PC-3 (cell line): ENCODE data around the gene CHRNB1. TPM values are rescaled to one million over a fixed set of nuclear protein-coding genes. Genes with fewer than 3 reads are reported as not detected.

Source experiments
- ATAC-seq: fragments of 200-7000 bp; cut with Tn5 transposase; 2 replicates; pipeline ENCODE4 v1.9.1; 2020; ENCODE audit warnings: mild to moderate bottlenecking, moderate library complexity
- BruUV-seq: library from RNA; stranded (reverse); fragments of 400-500 nt; replicated peaks from 2 replicates; lab custom pipeline; 2021; lab: Mats Ljungman, UMichigan
- CTCF ChIA-PET: fragments of 300-600 bp; sonication (Branson Sonifier 250); formaldehyde crosslinking; loops from one replicate; lab custom pipeline; 2022; ENCODE audit warnings: antibody characterized with exemption; lab: Charles Lee
- POLR2A ChIA-PET: fragments of 300-600 bp; sonication (Branson Sonifier 250); formaldehyde crosslinking; loops from one replicate; lab custom pipeline; 2022; ENCODE audit warnings: antibody characterized with exemption; ENCODE audit not compliant: unreplicated experiment; lab: Charles Lee
- DNase-seq: peaks from one replicate; pipeline ENCODE4 v3.0.0-alpha.2; 2015
- H2AFZ ChIP-seq: fragments of 300-600 bp; sonication (generic); 2 replicates; pipeline ENCODE4 v1.6.0; 2016; ENCODE audit warnings: antibody characterized with exemption, low read length
- H3F3A ChIP-seq: fragments of 300-600 bp; sonication (generic); one replicate; pipeline ENCODE4 v1.6.0; 2017; ENCODE audit warnings: antibody characterized with exemption, low read length, control low read depth, mild to moderate bottlenecking; ENCODE audit not compliant: unreplicated experiment
- H3K27ac ChIP-seq: fragments of 300-600 bp; sonication (generic); 2 replicates; pipeline ENCODE4 v1.5.1; 2016; ENCODE audit warnings: mild to moderate bottlenecking, low read length
- H3K27me3 ChIP-seq: fragments of 300-600 bp; sonication (generic); 2 replicates; pipeline ENCODE4 v1.6.1; 2016; ENCODE audit warnings: low read length, mixed read lengths
- H3K36me3 ChIP-seq: fragments of 300-600 bp; sonication (generic); 2 replicates; pipeline ENCODE4 v1.6.1; 2016; ENCODE audit warnings: low read depth, mixed run types, low read length, mixed read lengths
- H3K4me1 ChIP-seq: fragments of 300-600 bp; sonication (generic); 2 replicates; pipeline ENCODE4 v1.5.1; 2016; ENCODE audit warnings: low read length; ENCODE audit not compliant: insufficient read depth
- H3K4me2 ChIP-seq: fragments of 300-600 bp; sonication (generic); 2 replicates; pipeline ENCODE4 v1.6.0; 2016; ENCODE audit warnings: low read length
- H3K4me3 ChIP-seq: fragments of 300-600 bp; sonication (generic); 2 replicates; pipeline ENCODE4 v1.5.1; 2016; ENCODE audit warnings: mild to moderate bottlenecking, low read length, mixed read lengths
- H3K79me2 ChIP-seq: fragments of 300-600 bp; sonication (generic); 2 replicates; pipeline ENCODE4 v1.6.1; 2017; ENCODE audit warnings: low read length, mixed read lengths
- H3K9ac ChIP-seq: fragments of 300-600 bp; sonication (generic); 2 replicates; pipeline ENCODE4 v1.6.0; 2016; ENCODE audit warnings: mild to moderate bottlenecking, low read length
- H3K9me2 ChIP-seq: fragments of 300-600 bp; sonication (generic); replicated peaks from 2 replicates; pipeline ENCODE4 v1.6.1; 2016; ENCODE audit warnings: mixed run types, low read length, mixed read lengths
- H3K9me3 ChIP-seq: fragments of 300-600 bp; sonication (generic); 2 replicates; pipeline ENCODE4 v1.6.1; 2016; ENCODE audit warnings: low read length, mixed read lengths
- H4K20me1 ChIP-seq: fragments of 300-600 bp; sonication (generic); 2 replicates; pipeline ENCODE4 v1.6.1; 2016; ENCODE audit warnings: low read length, mixed read lengths
- CTCF ChIP-seq: fragments of 300-600 bp; sonication (generic); conservative IDR thresholded peaks from 2 replicates; pipeline ENCODE4 v1.5.1; 2017; ENCODE audit warnings: antibody characterized with exemption, low read depth, mild to moderate bottlenecking, low read length
- EZH2 ChIP-seq: fragments of 300-600 bp; sonication (generic); IDR thresholded peaks from one replicate; pipeline ENCODE4 v1.6.1; 2017; ENCODE audit warnings: antibody characterized with exemption, mild to moderate bottlenecking, low read length; ENCODE audit not compliant: unreplicated experiment
- EZH2phosphoT487 ChIP-seq: fragments of 300-600 bp; sonication (generic); IDR thresholded peaks from 2 replicates; pipeline ENCODE4 v1.6.1; 2018; ENCODE audit warnings: mild to moderate bottlenecking, antibody characterized with exemption, low read length, borderline replicate concordance
- intact Hi-C: fragments of 100-400 bp; cut with micrococcal nuclease; formaldehyde crosslinking; loops from 2 replicates; pipeline ENCODE4 v1.9.0; 2023
- total RNA-seq: library from RNA; depleted of rRNA; stranded (reverse); fragments of >200 nt; gene quantifications from 2 replicates; pipeline ENCODE4 v1.2.3, GENCODE V29; 2014

Gene CHRNB1
- total RNA-seq, 1 experiment from 2014 or later, result 2.1 TPM

DNA sequence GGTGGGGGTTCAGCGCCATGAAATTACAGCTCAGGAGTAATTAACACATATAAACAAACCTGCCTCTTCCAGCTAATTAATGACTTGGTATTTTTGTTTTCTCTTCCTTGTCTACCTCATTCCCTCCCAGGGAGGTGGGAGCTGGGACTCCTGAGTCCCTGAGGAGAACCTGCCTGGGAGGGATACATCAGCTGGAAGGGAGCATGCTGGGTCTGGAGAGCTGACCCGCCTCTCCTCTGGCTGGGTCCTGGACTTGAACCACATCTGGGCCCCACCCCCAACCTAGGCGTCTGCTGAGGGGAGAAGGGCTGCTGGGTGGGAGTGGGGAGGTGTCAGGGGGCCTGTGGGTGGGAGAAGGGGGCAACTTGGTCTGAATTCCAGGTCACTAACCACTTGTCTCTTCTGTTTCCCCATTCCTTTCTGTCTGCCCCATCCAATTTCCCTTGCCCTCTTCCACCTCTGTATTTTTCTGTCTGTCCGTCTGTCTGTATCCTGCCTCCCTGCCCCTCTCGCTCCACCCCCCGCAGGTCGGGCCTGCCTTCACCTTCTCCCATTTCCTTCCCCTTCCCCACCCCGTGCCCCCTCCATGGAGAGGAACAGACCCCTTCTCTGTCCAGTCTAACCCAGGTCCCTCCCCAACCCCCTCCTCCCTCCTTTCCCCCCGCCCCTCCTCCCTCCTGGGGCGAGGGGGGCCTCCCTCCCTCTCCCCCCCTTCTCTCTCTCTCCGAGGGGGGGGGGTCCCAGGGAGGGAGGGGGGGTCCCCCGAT lies 37.2 kb upstream of the CHRNB1 start, which contains the start of gene NLGN2:
Gene NLGN2 (plus strand): TSS at position 361 of the 767 bp plus-strand sequence. CDS start 411 bp downstream, outside the sequence.
- TF ChIP-seq EZH2phosphoT487, result no peak
- TF ChIP-seq CTCF, result no peak
- no peak for TF ChIP-seq EZH2
- H4K20me1 ChIP-seq, result no peaks in the 10 kb centered on the region
- CTCF ChIA-PET, result no interaction called here
- no peak within 1 kb of the TSS for H3K4me3 ChIP-seq
- no peak within 1 kb of the TSS for H3K9ac ChIP-seq
- H3K27me3 ChIP-seq, result no peaks in the 10 kb centered on the region
- no peaks in the 10 kb centered on the region for H3K9me3 ChIP-seq
- H3K36me3 ChIP-seq, result no peaks in the 10 kb centered on the region
- ATAC-seq, result no peak
- no peak within 1 kb of the TSS for H3K4me2 ChIP-seq
- DNase-seq, result no peak
- peaks cover 9% of the 10 kb centered on the region for H3K4me1 ChIP-seq
- H3K9me2 ChIP-seq, result no peaks in the 10 kb centered on the region
- no peak within 1 kb of the TSS for H2AFZ ChIP-seq
- no peaks in the 10 kb centered on the region for H3F3A ChIP-seq
- intact Hi-C loops, result no loop called here
- H3K79me2 ChIP-seq, result peaks cover 6% of the 10 kb centered on the region; the same call in 1 of the 2 replicates
- no TSS peak for BruUV-seq
- POLR2A ChIA-PET, result interaction anchor here (0.7 kb wide), 1 partner anchor 617 kb away, joined by 3 read pairs; no protein-coding TSS in a partner anchor
- H3K27ac ChIP-seq, result no peak within 1 kb of the TSS

DNA sequence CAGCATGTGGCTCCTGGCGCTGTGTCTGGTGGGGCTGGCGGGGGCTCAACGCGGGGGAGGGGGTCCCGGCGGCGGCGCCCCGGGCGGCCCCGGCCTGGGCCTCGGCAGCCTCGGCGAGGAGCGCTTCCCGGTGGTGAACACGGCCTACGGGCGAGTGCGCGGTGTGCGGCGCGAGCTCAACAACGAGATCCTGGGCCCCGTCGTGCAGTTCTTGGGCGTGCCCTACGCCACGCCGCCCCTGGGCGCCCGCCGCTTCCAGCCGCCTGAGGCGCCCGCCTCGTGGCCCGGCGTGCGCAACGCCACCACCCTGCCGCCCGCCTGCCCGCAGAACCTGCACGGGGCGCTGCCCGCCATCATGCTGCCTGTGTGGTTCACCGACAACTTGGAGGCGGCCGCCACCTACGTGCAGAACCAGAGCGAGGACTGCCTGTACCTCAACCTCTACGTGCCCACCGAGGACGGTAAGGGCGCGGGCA lies 36.6 kb upstream of the CHRNB1 start:
- H3K79me2 ChIP-seq, result no peaks in the 10 kb centered on the region
- H3K4me3 ChIP-seq, result no peak overlapping the region
- H3K9me3 ChIP-seq, result no peaks in the 10 kb centered on the region
- ATAC-seq, result no peak
- TF ChIP-seq CTCF, result no peak
- no peak for TF ChIP-seq EZH2
- TF ChIP-seq EZH2phosphoT487, result no peak
- H4K20me1 ChIP-seq, result no peaks in the 10 kb centered on the region
- POLR2A ChIA-PET, result no interaction called here
- H3K36me3 ChIP-seq, result no peaks in the 10 kb centered on the region
- no peak overlapping the region for H3K9ac ChIP-seq
- H2AFZ ChIP-seq, result no peak overlapping the region
- BruUV-seq, result no TSS peak
- H3K4me2 ChIP-seq, result no peak overlapping the region
- intact Hi-C loops, result no loop called here
- CTCF ChIA-PET, result no interaction called here
- no peaks in the 10 kb centered on the region for H3K27me3 ChIP-seq
- H3K27ac ChIP-seq, result no peak overlapping the region
- peaks cover 4% of the 10 kb centered on the region; the same call in 1 of the 2 replicates for H3K4me1 ChIP-seq
- no peaks in the 10 kb centered on the region for H3K9me2 ChIP-seq
- DNase-seq, result no peak
- H3F3A ChIP-seq, result no peaks in the 10 kb centered on the region

DNA sequence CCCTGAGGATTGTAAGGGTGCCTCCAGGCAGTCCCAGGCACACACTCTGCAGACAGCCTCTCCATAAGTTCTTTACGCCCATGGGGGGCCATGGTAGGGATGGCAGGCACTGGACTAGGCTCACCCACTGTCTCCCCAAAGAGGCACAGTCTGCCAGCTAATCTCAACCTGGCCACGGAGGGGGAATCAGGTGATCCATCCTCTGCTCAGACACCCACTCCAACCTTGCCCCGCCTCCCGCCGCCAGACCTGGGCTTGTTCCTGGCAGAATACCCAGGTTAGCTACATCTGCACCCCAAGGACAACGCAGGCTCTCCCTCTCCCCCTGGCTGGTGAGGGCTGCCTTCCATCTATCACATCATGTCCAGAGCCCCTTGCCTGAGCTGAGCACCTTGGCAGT lies 36.0 kb upstream of the CHRNB1 start:
- Histone ChIP-seq H3K4me2 (no peak overlapping the region), H3K79me2 (no peaks in the 10 kb centered on the region), H3K9ac (no peak overlapping the region), H3K9me2 (no peaks in the 10 kb centered on the region), H3K9me3 (no peaks in the 10 kb centered on the region), H3F3A (no peaks in the 10 kb centered on the region), H2AFZ (no peak overlapping the region), H3K27me3 (no peaks in the 10 kb centered on the region), H3K4me1 (peaks cover 4% of the 10 kb centered on the region; the same call in 1 of the 2 replicates), H3K27ac (no peak overlapping the region), H3K4me3 (no peak overlapping the region), H3K36me3 (no peaks in the 10 kb centered on the region), H4K20me1 (no peaks in the 10 kb centered on the region)
- BruUV-seq, result no TSS peak
- ATAC-seq (no peak), DNase-seq (no peak)
- ChIA-PET POLR2A (no interaction called here), CTCF (no interaction called here)
- intact Hi-C loops, result no loop called here
- TF ChIP-seq EZH2, result no peak
- TF ChIP-seq CTCF, result no peak
- TF ChIP-seq EZH2phosphoT487, result no peak
